GM12891 (cell line): ENCODE measurements around the gene LOXHD1.

Experiments used
- DNase-seq: peaks from one replicate; pipeline ENCODE4 v3.0.0; 2011; ENCODE audit warnings: low spot score; ENCODE audit not compliant: insufficient read length
- FAIRE-seq: peaks from 2 replicates; lab custom pipeline; 2011; peaks lifted over from hg19 to GRCh38; lab: Jason Lieb, UNC
- PAX5 ChIP-seq: IDR thresholded peaks from 2 replicates; pipeline ENCODE4 v1.6.1; 2011; ENCODE audit warnings: low read length, moderate library complexity, mild to moderate bottlenecking; ENCODE audit not compliant: insufficient read depth, severe bottlenecking
- POLR2A ChIP-seq: IDR thresholded peaks from 2 replicates; pipeline ENCODE4 v1.6.1; 2011; ENCODE audit warnings: low read depth, low read length, control low read depth
- POLR2AphosphoS5 ChIP-seq: IDR thresholded peaks from 2 replicates; pipeline ENCODE4 v1.6.1; 2011; ENCODE audit warnings: low read depth, low read length, control low read depth
- POU2F2 ChIP-seq: IDR thresholded peaks from 2 replicates; pipeline ENCODE4 v1.6.1; 2011; ENCODE audit warnings: low read depth, mild to moderate bottlenecking, control low read depth, low read length, moderate library complexity
- SPI1 ChIP-seq: IDR thresholded peaks from 2 replicates; pipeline ENCODE4 v1.6.1; 2011; ENCODE audit warnings: low read depth, low read length, control low read depth
- TAF1 ChIP-seq: IDR thresholded peaks from 2 replicates; pipeline ENCODE4 v1.6.1; 2011; ENCODE audit warnings: low read depth, low read length, control low read depth

Gene LOXHD1

DNA sequence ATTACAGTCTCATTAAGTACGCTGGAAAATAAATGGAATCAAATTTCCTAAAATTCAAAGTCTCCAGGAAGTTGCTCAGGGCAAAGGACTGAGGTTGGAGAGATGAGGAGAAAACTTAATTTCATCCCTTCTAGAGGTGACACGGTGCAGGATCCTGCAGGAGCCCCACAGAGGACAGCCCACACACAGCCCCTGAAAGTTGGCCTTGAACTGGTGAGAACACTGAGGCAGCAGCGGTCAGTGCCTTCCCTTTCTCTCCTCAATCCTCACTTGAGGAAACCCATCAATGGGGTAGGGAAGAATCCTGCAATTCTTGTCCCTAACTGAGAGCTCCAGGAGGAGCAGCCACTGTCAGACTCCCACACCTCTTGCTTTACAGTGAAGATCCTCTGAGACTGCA is 37.5 kb downstream of the LOXHD1 start:
- DNase-seq (no peak), FAIRE-seq (no peak)
- TF ChIP-seq POU2F2 (no peak), SPI1 (no peak), TAF1 (no peak), POLR2AphosphoS5 (no peak), POLR2A (no peak), PAX5 (no peak)

DNA sequence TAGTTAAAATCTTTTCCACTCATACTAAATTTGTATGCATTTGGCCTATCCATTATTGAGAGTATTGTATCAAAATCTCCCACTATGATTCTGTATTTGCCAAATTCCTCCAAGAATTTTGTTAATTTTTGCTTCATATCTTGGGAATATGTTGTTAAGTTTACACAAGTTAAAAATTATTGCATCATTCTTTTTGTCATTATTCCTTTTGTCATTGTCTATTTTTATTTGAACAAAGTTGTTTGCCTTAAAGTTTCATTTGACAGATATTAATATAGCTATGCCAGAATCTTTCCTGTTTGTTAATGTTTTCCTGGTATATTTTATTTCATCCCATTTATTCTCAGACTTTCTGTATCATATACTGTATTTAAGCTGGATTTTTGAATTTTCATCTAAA is 41.3 kb downstream of the LOXHD1 start:
- TF ChIP-seq POLR2AphosphoS5 (no peak), PAX5 (no peak), TAF1 (no peak), SPI1 (no peak), POU2F2 (no peak), POLR2A (no peak)
- FAIRE-seq (no peak), DNase-seq (no peak)

DNA sequence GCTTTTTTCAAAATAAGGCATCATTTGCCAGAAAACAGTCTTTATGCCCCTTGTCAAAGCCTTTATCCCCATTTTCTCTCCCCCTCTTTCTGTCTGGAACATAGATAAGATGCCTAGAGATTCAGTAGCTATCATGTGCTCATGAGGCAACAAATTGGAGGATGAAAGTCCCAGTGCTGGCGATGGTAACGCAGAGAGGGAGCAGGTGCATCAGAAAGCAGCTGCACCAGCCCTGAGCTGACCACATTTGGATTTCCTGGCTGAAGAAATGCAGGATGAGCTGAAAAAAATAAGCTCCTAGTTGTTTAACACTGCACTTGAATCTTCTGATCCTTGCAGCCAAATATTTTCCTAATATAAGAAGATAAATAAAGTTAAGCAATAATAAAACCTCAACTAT is 48.0 kb downstream of the LOXHD1 start:
- no peak for FAIRE-seq
- TF ChIP-seq POLR2AphosphoS5: no peak

DNA sequence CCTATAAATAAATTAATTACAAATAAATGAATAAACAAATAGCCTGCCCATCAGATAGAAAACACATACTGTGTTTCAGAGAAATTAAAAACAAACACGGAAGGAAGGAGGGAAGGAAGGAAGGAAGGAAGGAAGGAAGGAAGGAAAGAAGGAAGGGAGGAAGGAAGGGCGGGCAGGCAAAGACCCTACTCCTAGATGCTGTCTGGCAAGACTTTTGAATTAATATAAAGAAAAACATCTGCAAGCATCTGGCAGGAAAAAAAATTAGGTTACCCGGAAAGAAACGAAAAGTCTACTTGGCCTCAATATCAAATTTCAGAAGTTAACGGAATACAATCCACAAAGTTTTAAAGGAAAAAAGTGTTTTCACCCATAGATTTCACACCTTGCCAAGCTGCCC is 49.1 kb downstream of the LOXHD1 start:
- TF ChIP-seq POLR2A (no peak), POLR2AphosphoS5 (no peak), PAX5 (no peak), SPI1 (no peak), TAF1 (no peak), POU2F2 (no peak)
- FAIRE-seq: no peak
- DNase-seq: no peak

More for the DNA sequence above, 48.0 kb downstream of the LOXHD1 start:
- no peak for DNase-seq

DNA sequence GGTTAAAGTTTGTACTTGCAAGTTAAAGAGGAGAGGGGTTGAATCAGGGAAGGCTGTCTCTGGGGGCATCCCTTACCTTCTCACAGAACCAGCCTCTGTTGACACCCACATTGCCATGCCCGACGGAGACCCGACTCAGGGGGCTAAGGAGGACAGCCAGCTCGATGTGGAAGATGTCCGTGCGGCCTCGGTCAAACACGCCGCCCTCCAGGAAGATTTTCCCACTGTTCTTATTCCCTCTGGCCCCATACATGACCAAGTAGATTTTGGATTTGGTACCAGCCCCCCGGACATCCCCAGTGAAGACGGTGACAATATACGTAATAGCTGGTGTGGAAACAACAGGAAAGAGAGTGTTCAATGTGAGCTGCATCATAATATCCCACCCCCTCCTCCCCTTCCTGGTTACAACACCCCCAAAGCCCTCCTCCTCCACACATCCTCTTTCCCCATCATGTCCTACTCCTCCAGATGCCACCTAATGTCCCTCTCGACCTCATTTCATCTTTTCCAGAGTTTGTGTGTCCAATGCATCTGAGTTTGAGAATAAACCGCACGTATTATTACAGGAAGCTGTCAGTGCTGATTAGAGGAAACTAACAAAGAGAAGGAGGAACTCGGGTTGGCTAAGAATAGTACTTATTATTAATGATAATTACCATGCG is 55.7 kb downstream of the LOXHD1 start:
- DNase-seq (no peak), FAIRE-seq (no peak)
- TF ChIP-seq SPI1 (no peak), POLR2A (no peak), PAX5 (no peak), POU2F2 (no peak), TAF1 (no peak), POLR2AphosphoS5 (no peak)

DNA sequence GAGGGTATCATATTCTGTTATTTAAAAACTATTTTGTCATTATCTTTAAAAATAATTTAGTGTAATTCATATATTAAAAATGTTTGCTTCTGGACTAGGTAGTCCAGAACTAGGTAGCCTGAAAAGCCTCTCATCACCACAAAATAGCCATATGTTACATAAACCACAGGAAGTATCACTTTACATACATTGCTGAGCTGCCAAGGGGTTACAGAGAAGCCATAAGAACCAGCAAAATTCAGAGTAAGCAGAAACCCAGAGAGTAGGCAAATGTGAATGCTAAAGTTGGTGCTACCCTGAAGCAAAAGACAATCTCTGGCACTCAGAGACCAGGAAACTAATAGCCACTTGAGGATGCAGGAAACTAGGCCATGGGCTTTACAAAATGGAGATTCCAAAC is 60.9 kb downstream of the LOXHD1 start:
- DNase-seq (no peak), FAIRE-seq (no peak)
- TF ChIP-seq PAX5 (no peak), POLR2A (no peak), POLR2AphosphoS5 (no peak), TAF1 (no peak), POU2F2 (no peak), SPI1 (no peak)

DNA sequence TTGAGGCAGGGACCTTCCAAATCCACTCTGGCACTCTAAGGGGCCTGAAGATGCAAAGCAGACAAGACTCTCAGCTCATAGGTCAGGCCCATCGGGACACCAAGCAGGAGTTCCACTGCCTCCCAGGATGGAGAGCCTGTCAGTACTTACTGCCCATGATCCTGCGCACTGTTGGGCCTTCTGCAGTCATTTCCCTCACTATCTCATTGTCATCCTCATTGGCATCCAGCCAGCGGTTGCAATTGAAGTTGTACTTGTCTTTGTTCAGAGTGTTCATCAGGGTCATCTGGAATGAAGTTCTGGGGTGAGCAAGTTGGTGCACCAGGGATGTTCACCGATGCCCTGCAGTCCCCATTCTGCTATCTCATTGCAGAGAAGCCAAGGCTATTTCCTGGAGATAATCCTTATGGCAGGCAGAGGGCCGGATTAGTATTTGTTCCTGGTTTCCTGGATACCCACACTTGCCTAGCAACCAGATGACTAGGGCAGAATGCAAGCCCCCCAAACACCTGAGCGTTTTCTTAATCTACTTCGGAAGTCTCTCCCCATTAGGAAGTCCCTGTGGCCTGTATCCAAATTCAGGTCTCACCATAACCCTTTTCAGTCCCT is 65.1 kb downstream of the LOXHD1 start:
- TF ChIP-seq POU2F2 (no peak), POLR2A (no peak), TAF1 (no peak), SPI1 (no peak)
- DNase-seq (no peak), FAIRE-seq (no peak)

DNA sequence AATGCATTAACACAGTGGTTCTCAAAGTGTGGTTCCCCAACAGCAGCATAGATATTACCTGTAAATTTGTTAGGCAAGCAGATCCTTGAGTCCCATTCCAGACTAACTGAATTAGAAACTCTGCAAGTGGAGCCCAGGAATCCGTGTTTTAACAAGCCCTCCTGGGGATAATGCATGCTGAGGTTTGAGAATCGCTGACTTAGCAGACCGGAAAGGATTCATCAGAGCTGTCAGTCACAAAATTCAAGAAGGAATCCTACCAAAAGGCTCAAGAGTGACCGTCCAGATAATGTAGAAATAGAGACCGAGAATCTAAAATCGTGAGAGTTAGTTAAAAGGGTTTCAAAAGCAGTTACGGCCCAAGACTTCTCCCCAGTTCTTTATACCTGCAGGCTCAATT is 66.9 kb downstream of the LOXHD1 start:
- no peak for DNase-seq
- FAIRE-seq: no peak
- TF ChIP-seq POU2F2: no peak
- TF ChIP-seq TAF1: no peak
- no peak for TF ChIP-seq POLR2A
- no peak for TF ChIP-seq PAX5
- no peak for TF ChIP-seq SPI1
- no peak for TF ChIP-seq POLR2AphosphoS5

DNA sequence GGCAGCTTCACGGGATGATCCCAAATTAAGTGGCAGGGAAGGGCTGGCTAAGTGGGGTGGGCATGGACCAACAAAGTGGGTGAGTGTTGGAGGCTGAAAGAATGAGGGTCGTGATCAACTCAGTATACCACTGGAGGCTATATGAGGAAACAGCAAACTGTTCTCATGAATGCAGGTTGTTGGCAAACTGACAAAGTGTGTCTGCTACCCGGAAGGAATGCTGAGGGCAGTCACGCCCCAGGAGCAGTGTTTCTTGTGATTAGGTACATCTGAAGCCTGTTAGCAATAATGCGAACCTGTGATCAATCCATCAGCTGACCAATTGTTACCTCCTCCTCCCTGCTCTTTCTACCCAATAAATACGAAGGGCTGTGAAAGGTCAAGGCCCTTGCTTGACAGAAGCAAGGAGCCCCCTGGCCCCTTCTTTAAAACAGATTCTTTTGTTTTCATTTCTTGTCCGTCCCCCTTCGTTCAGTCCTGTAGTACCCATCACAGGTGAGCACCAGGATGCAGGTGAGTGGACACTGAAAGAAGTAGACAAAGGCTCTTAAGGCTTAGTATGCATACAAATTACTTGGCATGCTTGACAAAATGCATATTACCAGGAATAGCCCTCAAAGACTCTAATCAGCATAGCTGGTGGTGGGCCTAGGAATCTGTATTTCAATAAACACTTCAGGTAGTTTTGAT is 67.9 kb downstream of the LOXHD1 start:
- TF ChIP-seq PAX5: no peak
- no peak for TF ChIP-seq POLR2AphosphoS5
- TF ChIP-seq POU2F2: no peak
- no peak for TF ChIP-seq SPI1
- no peak for TF ChIP-seq TAF1
- no peak for TF ChIP-seq POLR2A
- FAIRE-seq (no peak), DNase-seq (no peak)

DNA sequence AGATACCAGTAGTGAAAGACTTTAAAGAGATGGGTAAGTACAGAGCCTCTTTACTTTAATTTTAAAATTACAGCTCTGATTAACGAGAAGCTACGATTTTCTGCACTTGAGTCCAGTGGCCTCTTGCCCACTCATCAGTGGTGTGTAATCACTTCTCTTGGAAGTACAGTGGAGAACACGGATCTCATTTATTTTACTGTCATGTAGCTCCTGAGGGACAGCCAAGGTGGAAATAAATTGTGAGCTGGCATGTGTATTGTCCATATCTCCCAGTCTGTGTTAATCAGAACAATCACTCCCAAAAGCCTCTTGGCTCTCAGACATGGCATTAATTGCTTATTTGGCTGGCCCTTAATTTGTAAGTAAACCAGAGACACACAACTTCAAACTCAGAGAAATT is 69.4 kb downstream of the LOXHD1 start:
- no peak for TF ChIP-seq POLR2A
- TF ChIP-seq SPI1: no peak
- DNase-seq: no peak
- FAIRE-seq: no peak
